Left lung (tissue), 10 donors: ENCODE measurements around the gene ACAP2. TPM values are rescaled to one million over a fixed set of nuclear protein-coding genes. Genes with fewer than 3 reads are reported as not detected.

Source experiments
- ATAC-seq: fragments of 200-7000 bp; cut with Tn5 transposase; one replicate; pipeline ENCODE4 v1.9.1; 2020; ENCODE audit warnings: moderate library complexity
- DNase-seq, 4 donors: peaks; one replicate each; pipeline ENCODE4 v3.0.0-alpha.2; 2013 to 2020
- H3K27ac ChIP-seq, 2 donors: fragments of 200-600 bp; sonication (generic) in 1 of 2; one replicate each; pipeline versions ENCODE4 v1.5.0 to v1.8.0; 2020 to 2021
- H3K27me3 ChIP-seq, 2 donors: fragments of 200-600 bp; sonication (generic) in 1 of 2; one replicate each; pipeline versions ENCODE4 v1.5.0 to v1.8.0; 2020 to 2021
- H3K36me3 ChIP-seq, 2 donors: fragments of 200-600 bp; sonication (generic) in 1 of 2; one replicate each; pipeline versions ENCODE4 v1.5.0 to v1.8.0; 2020 to 2021
- H3K4me1 ChIP-seq, 2 donors: fragments of 200-600 bp; one replicate each; pipeline ENCODE4 v1.8.0; 2021
- H3K4me3 ChIP-seq, 2 donors: fragments of 200-600 bp; sonication (generic) in 1 of 2; one replicate each; pipeline versions ENCODE4 v1.5.0 to v1.8.0; 2020 to 2021; ENCODE audit warnings: mild to moderate bottlenecking in 1 of 2
- H3K9me3 ChIP-seq, 2 donors: fragments of 200-600 bp; sonication (generic) in 1 of 2; one replicate each; pipeline versions ENCODE4 v1.5.0 to v1.8.0; 2020 to 2021
- CTCF ChIP-seq, 2 donors: fragments of 200-600 bp; sonication (generic) in 1 of 2; IDR thresholded peaks; one replicate each; pipeline versions ENCODE4 v1.5.0 to v1.8.0; 2021; ENCODE audit warnings: antibody characterized with exemption in 2 of 2
- intact Hi-C, 2 donors: fragments of 100-400 bp; cut with DNase I; formaldehyde crosslinking; loops; one replicate each; pipeline versions ENCODE4 v1.11.2 to v1.14.2; 2022
- polyA plus RNA-seq, 6 donors: library from polyadenylated mRNA; unstranded; fragments of 120-200 nt; gene quantifications; one replicate each; pipeline ENCODE4 v1.2.1, GENCODE V29; 2013; ENCODE audit not compliant: insufficient read length in 6 of 6
- total RNA-seq, 2 donors: library from RNA; stranded (reverse); fragmentation: NEBNext Ultra II Directional; extraction: Animal tissue kit (Norgen Biotek cat#: 25700); gene quantifications; one replicate each; pipeline ENCODE4 v1.2.1, GENCODE V29; 2021
- donor health status: DM: no; HTN: yes; CAD: no.
- donor health status: DM: no; HTN: no; CAD: no.

The ACAP2 gene
- total and polyA plus RNA-seq, 8 donors, result 44.7 to 78.7 (median 51.2) TPM

GRCh38 chr3:195445885-195446284, 3.1 kb upstream of the ACAP2 start:
- no peak overlapping the region for H3K4me3 ChIP-seq
- H3K36me3 ChIP-seq, result no peaks in the 10 kb centered on the region
- H3K4me1 ChIP-seq, result peaks cover 12 to 28% of the 10 kb centered on the region in 2 donors
- intact Hi-C loops, result no loop called here
- no peak for DNase-seq
- H3K27me3 ChIP-seq, result no peaks in the 10 kb centered on the region
- no peaks in the 10 kb centered on the region for H3K9me3 ChIP-seq
- H3K27ac ChIP-seq, result no peak overlapping the region
- no peak for TF ChIP-seq CTCF (IDR thresholded peaks at IDR 0.05)
- ATAC-seq, result no peak

- H3K4me3 ChIP-seq, result peak overlapping the region; percentile 0 to 26
- DNase-seq (no peak), ATAC-seq (no peak)
- no peak for TF ChIP-seq CTCF (IDR thresholded peaks at IDR 0.05)
- no peaks in the 10 kb centered on the region for H3K9me3 ChIP-seq
- no peaks in the 10 kb centered on the region for H3K27me3 ChIP-seq
- no peaks in the 10 kb centered on the region for H3K36me3 ChIP-seq
- peaks cover 12 to 42% of the 10 kb centered on the region in 2 donors for H3K4me1 ChIP-seq
- intact Hi-C loops, result no loop called here
- peak overlapping the region; percentile 20 to 83 for H3K27ac ChIP-seq
These were observed 670 bp upstream of the ACAP2 start for GRCh38 chr3:195443391-195443989.

- DNase-seq, result peak; percentile 46 to 86 (median 58)
- TF ChIP-seq CTCF (IDR thresholded peaks at IDR 0.05), result no peak
- Histone ChIP-seq H3K27ac (peak overlapping the region; percentile 96 to 100), H3K4me1 (peaks cover 12 to 48% of the 10 kb centered on the region in 2 donors), H3K36me3 (no peaks in the 10 kb centered on the region), H3K9me3 (no peaks in the 10 kb centered on the region), H3K27me3 (no peaks in the 10 kb centered on the region), H3K4me3 (peak overlapping the region; percentile 98)
- ATAC-seq, result peak; percentile 14
- intact Hi-C loops, result no loop called here
These were observed 738 bp downstream of the ACAP2 start for GRCh38 chr3:195441992-195442572.

GRCh38 chr3:195441476-195441991, 1.3 kb downstream of the ACAP2 start:
- H3K9me3 ChIP-seq, result no peaks in the 10 kb centered on the region
- ATAC-seq (no peak), DNase-seq (peak in 1 of 4 donors; percentile 59)
- H3K27ac ChIP-seq, result peak overlapping the region; percentile 96 to 100
- intact Hi-C loops, result no loop called here
- no peak for TF ChIP-seq CTCF (IDR thresholded peaks at IDR 0.05)
- H3K4me1 ChIP-seq, result peaks cover 12 to 48% of the 10 kb centered on the region in 2 donors
- no peaks in the 10 kb centered on the region for H3K27me3 ChIP-seq
- no peaks in the 10 kb centered on the region for H3K36me3 ChIP-seq
- peak overlapping the region; percentile 98 for H3K4me3 ChIP-seq

- DNase-seq, result no peak
These were observed 1.8 kb downstream of the ACAP2 start for GRCh38 chr3:195441051-195441450.

More at GRCh38 chr3:195441051-195441450, 1.8 kb downstream of the ACAP2 start:
- peak overlapping the region; percentile 98 for H3K4me3 ChIP-seq
- H3K27me3 ChIP-seq, result no peaks in the 10 kb centered on the region
- no peaks in the 10 kb centered on the region for H3K36me3 ChIP-seq
- peaks cover 12 to 48% of the 10 kb centered on the region in 2 donors for H3K4me1 ChIP-seq
- no peak for ATAC-seq
- intact Hi-C loops, result no loop called here
- H3K27ac ChIP-seq, result peak overlapping the region; percentile 96 to 100
- TF ChIP-seq CTCF (IDR thresholded peaks at IDR 0.05), result no peak
- no peaks in the 10 kb centered on the region for H3K9me3 ChIP-seq
